HepG2 (cell line): Measurements from ENCODE around the gene DLG4. TPM values are rescaled to one million over a fixed set of nuclear protein-coding genes. Genes with fewer than 3 reads are reported as not detected.
A peak's percentile ranks its signal among the peaks of the same experiment; 100 is the strongest.

Experiments used
- GATAD1 ChIP-seq: IDR thresholded peaks from 2 replicates; pipeline ENCODE4 v1.6.1; 2016; ENCODE audit warnings: missing genetic modification reagents, missing compliant biosample characterization
- HINFP ChIP-seq: sonication (generic); formaldehyde crosslinking; IDR thresholded peaks from 2 replicates; pipeline ENCODE4 v1.4.0; 2020; ENCODE audit warnings: low read depth, mild to moderate bottlenecking, missing genetic modification reagents
- HIVEP1 ChIP-seq: sonication (generic); formaldehyde crosslinking; IDR thresholded peaks from 2 replicates; pipeline ENCODE4 v1.4.0; 2020; ENCODE audit warnings: mild to moderate bottlenecking, missing genetic modification reagents
- MIER3 ChIP-seq: IDR thresholded peaks from 2 replicates; pipeline ENCODE4 v1.6.1; 2016; ENCODE audit warnings: missing compliant biosample characterization, borderline replicate concordance
- PCBP1 ChIP-seq: fragments of 200-400 bp; formaldehyde crosslinking; IDR thresholded peaks from 2 replicates; pipeline ENCODE4 v1.6.1; 2017; ENCODE audit warnings: mild to moderate bottlenecking, low read depth, low read length, borderline replicate concordance
- PHF8 ChIP-seq: sonication (generic); formaldehyde crosslinking; IDR thresholded peaks from 2 replicates; pipeline ENCODE4 v1.5.0; 2020; ENCODE audit warnings: missing genetic modification reagents
- TFAP4 ChIP-seq: sonication (generic); IDR thresholded peaks from 2 replicates; pipeline ENCODE4 v1.6.1; 2016; ENCODE audit warnings: low read depth, borderline replicate concordance
- ZIK1 ChIP-seq: sonication (generic); formaldehyde crosslinking; IDR thresholded peaks from 2 replicates; pipeline ENCODE4 v1.5.0; 2020; ENCODE audit warnings: mild to moderate bottlenecking, low read depth, missing genetic modification reagents, borderline replicate concordance
- ZNF367 ChIP-seq: sonication (generic); formaldehyde crosslinking; IDR thresholded peaks from 2 replicates; pipeline ENCODE4 v1.4.0; 2020; ENCODE audit warnings: missing genetic modification reagents, borderline replicate concordance
- ZNF567 ChIP-seq: sonication (generic); formaldehyde crosslinking; IDR thresholded peaks from 2 replicates; pipeline ENCODE4 v1.8.1; 2023; ENCODE audit warnings: mild to moderate bottlenecking, missing genetic modification reagents, borderline replicate concordance
- ZNF619 ChIP-seq: sonication (generic); formaldehyde crosslinking; IDR thresholded peaks from 2 replicates; pipeline ENCODE4 v1.4.0; 2020; ENCODE audit warnings: mild to moderate bottlenecking, missing genetic modification reagents
- polyA plus RNA-seq, 8 experiments: library from polyadenylated mRNA; depleted of rRNA in 3 of 8; stranded (reverse) in 7 of 8; unstranded in 1 of 8; fragments of >200 nt; fragmentation: Illumina TruSeq in 4 of 8; extraction: Trizol in 4 of 8; gene quantifications; 2 replicates each; pipeline versions ENCODE4 v1.2.1 to v1.2.3, GENCODE V29; 2011 to 2016; ENCODE audit warnings: low read depth in 4 of 8, missing spikeins in 1 of 8, mixed read lengths in 1 of 8; ENCODE audit not compliant: insufficient read depth in 1 of 8
- total RNA-seq, 5 experiments: library from RNA; depleted of rRNA; stranded (reverse); fragments of >200 nt; fragmentation: Illumina TruSeq; extraction: Trizol; gene quantifications; 2 replicates each; pipeline ENCODE4 v1.2.3, GENCODE V29; 2016; ENCODE audit warnings: low read depth in 1 of 5
- TF ChIP-seq, protein P1 (sequence below): sonication (generic); formaldehyde crosslinking; IDR thresholded peaks from 2 replicates; pipeline ENCODE4 v1.9.0; 2021; ENCODE audit warnings: mild to moderate bottlenecking, missing genetic modification reagents
- TF ChIP-seq, protein P2 (sequence below): sonication (generic); formaldehyde crosslinking; IDR thresholded peaks from 2 replicates; pipeline ENCODE4 v1.4.0; 2020; ENCODE audit warnings: missing genetic modification reagents, borderline replicate concordance
- TF ChIP-seq, protein P3 (sequence below): IDR thresholded peaks from 2 replicates; pipeline ENCODE4 v1.6.1; 2016
- TF ChIP-seq, protein P4 (sequence below): sonication (generic); formaldehyde crosslinking; IDR thresholded peaks from 2 replicates; pipeline ENCODE4 v1.8.1; 2023; ENCODE audit warnings: mild to moderate bottlenecking, missing genetic modification reagents

DLG4 gene
- total and polyA plus RNA-seq, 2 of the 13 experiments (the other 11 are each of a cell fraction or from before 2014, with no cell fraction given) = 0.71 to 4.3 TPM

GRCh38 chr17:7251661-7252175 is 32.1 kb upstream of the DLG4 start, which contains the start of gene CTDNEP1 (continued):
- TF ChIP-seq, protein P1, sequence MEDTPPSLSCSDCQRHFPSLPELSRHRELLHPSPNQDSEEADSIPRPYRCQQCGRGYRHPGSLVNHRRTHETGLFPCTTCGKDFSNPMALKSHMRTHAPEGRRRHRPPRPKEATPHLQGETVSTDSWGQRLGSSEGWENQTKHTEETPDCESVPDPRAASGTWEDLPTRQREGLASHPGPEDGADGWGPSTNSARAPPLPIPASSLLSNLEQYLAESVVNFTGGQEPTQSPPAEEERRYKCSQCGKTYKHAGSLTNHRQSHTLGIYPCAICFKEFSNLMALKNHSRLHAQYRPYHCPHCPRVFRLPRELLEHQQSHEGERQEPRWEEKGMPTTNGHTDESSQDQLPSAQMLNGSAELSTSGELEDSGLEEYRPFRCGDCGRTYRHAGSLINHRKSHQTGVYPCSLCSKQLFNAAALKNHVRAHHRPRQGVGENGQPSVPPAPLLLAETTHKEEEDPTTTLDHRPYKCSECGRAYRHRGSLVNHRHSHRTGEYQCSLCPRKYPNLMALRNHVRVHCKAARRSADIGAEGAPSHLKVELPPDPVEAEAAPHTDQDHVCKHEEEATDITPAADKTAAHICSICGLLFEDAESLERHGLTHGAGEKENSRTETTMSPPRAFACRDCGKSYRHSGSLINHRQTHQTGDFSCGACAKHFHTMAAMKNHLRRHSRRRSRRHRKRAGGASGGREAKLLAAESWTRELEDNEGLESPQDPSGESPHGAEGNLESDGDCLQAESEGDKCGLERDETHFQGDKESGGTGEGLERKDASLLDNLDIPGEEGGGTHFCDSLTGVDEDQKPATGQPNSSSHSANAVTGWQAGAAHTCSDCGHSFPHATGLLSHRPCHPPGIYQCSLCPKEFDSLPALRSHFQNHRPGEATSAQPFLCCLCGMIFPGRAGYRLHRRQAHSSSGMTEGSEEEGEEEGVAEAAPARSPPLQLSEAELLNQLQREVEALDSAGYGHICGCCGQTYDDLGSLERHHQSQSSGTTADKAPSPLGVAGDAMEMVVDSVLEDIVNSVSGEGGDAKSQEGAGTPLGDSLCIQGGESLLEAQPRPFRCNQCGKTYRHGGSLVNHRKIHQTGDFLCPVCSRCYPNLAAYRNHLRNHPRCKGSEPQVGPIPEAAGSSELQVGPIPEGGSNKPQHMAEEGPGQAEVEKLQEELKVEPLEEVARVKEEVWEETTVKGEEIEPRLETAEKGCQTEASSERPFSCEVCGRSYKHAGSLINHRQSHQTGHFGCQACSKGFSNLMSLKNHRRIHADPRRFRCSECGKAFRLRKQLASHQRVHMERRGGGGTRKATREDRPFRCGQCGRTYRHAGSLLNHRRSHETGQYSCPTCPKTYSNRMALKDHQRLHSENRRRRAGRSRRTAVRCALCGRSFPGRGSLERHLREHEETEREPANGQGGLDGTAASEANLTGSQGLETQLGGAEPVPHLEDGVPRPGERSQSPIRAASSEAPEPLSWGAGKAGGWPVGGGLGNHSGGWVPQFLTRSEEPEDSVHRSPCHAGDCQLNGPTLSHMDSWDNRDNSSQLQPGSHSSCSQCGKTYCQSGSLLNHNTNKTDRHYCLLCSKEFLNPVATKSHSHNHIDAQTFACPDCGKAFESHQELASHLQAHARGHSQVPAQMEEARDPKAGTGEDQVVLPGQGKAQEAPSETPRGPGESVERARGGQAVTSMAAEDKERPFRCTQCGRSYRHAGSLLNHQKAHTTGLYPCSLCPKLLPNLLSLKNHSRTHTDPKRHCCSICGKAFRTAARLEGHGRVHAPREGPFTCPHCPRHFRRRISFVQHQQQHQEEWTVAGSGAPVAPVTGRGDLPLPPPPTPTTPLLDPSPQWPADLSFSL (CRISPR knock-in tag) = no peak
- TF ChIP-seq ZIK1 (CRISPR knock-in tag) (no peak), MIER3 (CRISPR knock-in tag) (no peak; the same call in none of the 2 replicates), HINFP (CRISPR knock-in tag) (no peak), HIVEP1 (CRISPR knock-in tag) (no peak; the same call in 1 of the 2 replicates), ZNF619 (no peak), ZNF367 (no peak), PHF8 (CRISPR knock-in tag) (no peak; the same call in 1 of the 2 replicates), ZNF567 (CRISPR knock-in tag) (no peak), GATAD1 (peak; percentile 92), PCBP1 (no peak), TFAP4 (0 out of 2 replicates have a peak, but pooled peaks have one; percentile 29)
- TF ChIP-seq, protein P2, sequence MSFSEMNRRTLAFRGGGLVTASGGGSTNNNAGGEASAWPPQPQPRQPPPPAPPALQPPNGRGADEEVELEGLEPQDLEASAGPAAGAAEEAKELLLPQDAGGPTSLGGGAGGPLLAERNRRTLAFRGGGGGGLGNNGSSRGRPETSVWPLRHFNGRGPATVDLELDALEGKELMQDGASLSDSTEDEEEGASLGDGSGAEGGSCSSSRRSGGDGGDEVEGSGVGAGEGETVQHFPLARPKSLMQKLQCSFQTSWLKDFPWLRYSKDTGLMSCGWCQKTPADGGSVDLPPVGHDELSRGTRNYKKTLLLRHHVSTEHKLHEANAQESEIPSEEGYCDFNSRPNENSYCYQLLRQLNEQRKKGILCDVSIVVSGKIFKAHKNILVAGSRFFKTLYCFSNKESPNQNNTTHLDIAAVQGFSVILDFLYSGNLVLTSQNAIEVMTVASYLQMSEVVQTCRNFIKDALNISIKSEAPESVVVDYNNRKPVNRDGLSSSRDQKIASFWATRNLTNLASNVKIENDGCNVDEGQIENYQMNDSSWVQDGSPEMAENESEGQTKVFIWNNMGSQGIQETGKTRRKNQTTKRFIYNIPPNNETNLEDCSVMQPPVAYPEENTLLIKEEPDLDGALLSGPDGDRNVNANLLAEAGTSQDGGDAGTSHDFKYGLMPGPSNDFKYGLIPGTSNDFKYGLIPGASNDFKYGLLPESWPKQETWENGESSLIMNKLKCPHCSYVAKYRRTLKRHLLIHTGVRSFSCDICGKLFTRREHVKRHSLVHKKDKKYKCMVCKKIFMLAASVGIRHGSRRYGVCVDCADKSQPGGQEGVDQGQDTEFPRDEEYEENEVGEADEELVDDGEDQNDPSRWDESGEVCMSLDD (CRISPR knock-in tag) = no peak
- TF ChIP-seq, protein P3, sequence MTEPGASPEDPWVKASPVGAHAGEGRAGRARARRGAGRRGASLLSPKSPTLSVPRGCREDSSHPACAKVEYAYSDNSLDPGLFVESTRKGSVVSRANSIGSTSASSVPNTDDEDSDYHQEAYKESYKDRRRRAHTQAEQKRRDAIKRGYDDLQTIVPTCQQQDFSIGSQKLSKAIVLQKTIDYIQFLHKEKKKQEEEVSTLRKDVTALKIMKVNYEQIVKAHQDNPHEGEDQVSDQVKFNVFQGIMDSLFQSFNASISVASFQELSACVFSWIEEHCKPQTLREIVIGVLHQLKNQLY (CRISPR knock-in tag) = peak; percentile 8
- TF ChIP-seq, protein P4, sequence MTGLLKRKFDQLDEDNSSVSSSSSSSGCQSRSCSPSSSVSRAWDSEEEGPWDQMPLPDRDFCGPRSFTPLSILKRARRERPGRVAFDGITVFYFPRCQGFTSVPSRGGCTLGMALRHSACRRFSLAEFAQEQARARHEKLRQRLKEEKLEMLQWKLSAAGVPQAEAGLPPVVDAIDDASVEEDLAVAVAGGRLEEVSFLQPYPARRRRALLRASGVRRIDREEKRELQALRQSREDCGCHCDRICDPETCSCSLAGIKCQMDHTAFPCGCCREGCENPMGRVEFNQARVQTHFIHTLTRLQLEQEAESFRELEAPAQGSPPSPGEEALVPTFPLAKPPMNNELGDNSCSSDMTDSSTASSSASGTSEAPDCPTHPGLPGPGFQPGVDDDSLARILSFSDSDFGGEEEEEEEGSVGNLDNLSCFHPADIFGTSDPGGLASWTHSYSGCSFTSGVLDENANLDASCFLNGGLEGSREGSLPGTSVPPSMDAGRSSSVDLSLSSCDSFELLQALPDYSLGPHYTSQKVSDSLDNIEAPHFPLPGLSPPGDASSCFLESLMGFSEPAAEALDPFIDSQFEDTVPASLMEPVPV = peak; percentile 71; the same call in 1 of the 2 replicates
